Upper lobe of left lung (tissue), 6 donors: ENCODE measurements around the gene E2F8. TPM values are rescaled to one million over a fixed set of nuclear protein-coding genes. Genes with fewer than 3 reads are reported as not detected.
"Not testable (repeated sequence)": the region's sequence is repeated elsewhere in the genome, so short reads cannot be mapped to it uniquely, and the experiment has no call there.

Experiments
- ATAC-seq, 2 donors: fragments of 200-7000 bp; cut with Tn5 transposase; one replicate each; pipeline ENCODE4 v1.9.1; 2022; ENCODE audit warnings: mild to moderate bottlenecking in 2 of 2, moderate library complexity in 2 of 2; ENCODE audit not compliant: low FRiP score in 2 of 2
- DNase-seq, 2 donors: peaks; one replicate each; pipeline ENCODE4 v3.0.0-alpha.2; 2019 to 2020
- H3K27ac ChIP-seq, 4 donors: fragments of 200-600 bp; sonication (generic); one replicate each; pipeline ENCODE4 v1.5.1; 2016 to 2019
- H3K27me3 ChIP-seq, 4 donors: fragments of 200-600 bp; sonication (generic); one replicate each; pipeline ENCODE4 v1.5.1; 2017 to 2019
- H3K36me3 ChIP-seq, 4 donors: fragments of 200-600 bp; sonication (generic); one replicate each; pipeline ENCODE4 v1.5.1; 2016 to 2019
- H3K4me1 ChIP-seq, 4 donors: fragments of 200-600 bp; sonication (generic); one replicate each; pipeline ENCODE4 v1.5.1; 2018 to 2019
- H3K4me3 ChIP-seq, 4 donors: fragments of 200-600 bp; sonication (generic); one replicate each; pipeline ENCODE4 v1.5.1; 2017 to 2019; ENCODE audit warnings: mild to moderate bottlenecking in 2 of 4, moderate library complexity in 1 of 4
- H3K9me3 ChIP-seq, 4 donors: fragments of 200-600 bp; sonication (generic); one replicate each; pipeline ENCODE4 v1.5.1; 2018 to 2019
- EP300 ChIP-seq, 4 donors: sonication (generic); formaldehyde crosslinking; IDR thresholded peaks; one replicate each; pipeline ENCODE4 v1.5.1; 2017; ENCODE audit warnings: antibody characterized with exemption in 4 of 4, control low read depth in 2 of 4
- POLR2A ChIP-seq, 4 donors: fragments of 450-650 bp; IDR thresholded peaks; one replicate each; pipeline ENCODE4 v1.5.1; 2016 to 2017; ENCODE audit warnings: antibody characterized with exemption in 4 of 4, mild to moderate bottlenecking in 2 of 4
- POLR2AphosphoS5 ChIP-seq, 2 donors: sonication (generic); formaldehyde crosslinking; IDR thresholded peaks; one replicate each; pipeline ENCODE4 v1.5.1; 2017; ENCODE audit warnings: antibody characterized with exemption in 2 of 2
- WGBS, 2 donors: methylation state at CpG; one replicate each; pipeline ENCODE4 v1.1.5; 2017 to 2018; 5-methylcytosine and 5-hydroxymethylcytosine counted together
- total RNA-seq, 6 donors: library from RNA; depleted of rRNA in 4 of 6; stranded (reverse); fragments of >200 nt in 4 of 6; gene quantifications; one replicate each; pipeline versions ENCODE4 v1.1.0 to v1.2.1, GENCODE V29; 2016 to 2021
- TF ChIP-seq, protein P1 (sequence below), 6 experiments: fragments of 450-650 bp in 4 of 6; fragments of 200-600 bp in 2 of 6; sonication (generic) in 2 of 6; IDR thresholded peaks; one replicate each; pipeline ENCODE4 v1.5.1; 2016 to 2019; ENCODE audit warnings: antibody characterized with exemption in 6 of 6
- donor health status: DM: no; HTN: no; CAD: no; lungs with moderate emphysema.
- donor health status: DM: no; HTN: yes; CAD: no; lungs with severe emphysema.

E2F8 gene
- total RNA-seq, 6 donors from 2014 or later = 0.40 to 1.6 (median 1.1) TPM

DNA sequence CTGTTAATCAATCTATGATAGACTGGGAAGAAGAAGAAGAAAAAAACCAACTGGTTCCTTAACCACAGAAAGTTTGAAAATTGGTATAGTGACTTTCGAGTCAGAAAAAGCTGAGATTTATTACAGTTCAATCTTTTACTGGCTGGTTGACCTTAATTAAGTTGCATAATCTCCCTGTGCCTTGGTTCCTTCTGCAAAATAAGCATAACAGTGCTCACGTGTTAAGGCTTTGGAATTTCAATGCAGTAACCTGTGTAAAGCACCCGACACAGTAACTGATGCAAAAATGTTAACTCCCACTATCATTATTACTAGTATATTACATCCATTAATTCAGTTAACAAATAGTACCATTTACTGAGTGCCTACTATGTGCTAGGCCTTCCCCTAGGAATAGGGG lies 22.6 kb upstream of the E2F8 start:
- WGBS, 2 donors = 56 to 65% methylated on average over 3 of the region's 3 CpGs
- H3K9me3 ChIP-seq = no peaks in the 10 kb centered on the region
- ATAC-seq = no peak
- no peak for DNase-seq
- no peak overlapping the region for H3K27ac ChIP-seq
- TF ChIP-seq, protein P1, sequence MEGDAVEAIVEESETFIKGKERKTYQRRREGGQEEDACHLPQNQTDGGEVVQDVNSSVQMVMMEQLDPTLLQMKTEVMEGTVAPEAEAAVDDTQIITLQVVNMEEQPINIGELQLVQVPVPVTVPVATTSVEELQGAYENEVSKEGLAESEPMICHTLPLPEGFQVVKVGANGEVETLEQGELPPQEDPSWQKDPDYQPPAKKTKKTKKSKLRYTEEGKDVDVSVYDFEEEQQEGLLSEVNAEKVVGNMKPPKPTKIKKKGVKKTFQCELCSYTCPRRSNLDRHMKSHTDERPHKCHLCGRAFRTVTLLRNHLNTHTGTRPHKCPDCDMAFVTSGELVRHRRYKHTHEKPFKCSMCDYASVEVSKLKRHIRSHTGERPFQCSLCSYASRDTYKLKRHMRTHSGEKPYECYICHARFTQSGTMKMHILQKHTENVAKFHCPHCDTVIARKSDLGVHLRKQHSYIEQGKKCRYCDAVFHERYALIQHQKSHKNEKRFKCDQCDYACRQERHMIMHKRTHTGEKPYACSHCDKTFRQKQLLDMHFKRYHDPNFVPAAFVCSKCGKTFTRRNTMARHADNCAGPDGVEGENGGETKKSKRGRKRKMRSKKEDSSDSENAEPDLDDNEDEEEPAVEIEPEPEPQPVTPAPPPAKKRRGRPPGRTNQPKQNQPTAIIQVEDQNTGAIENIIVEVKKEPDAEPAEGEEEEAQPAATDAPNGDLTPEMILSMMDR (IDR thresholded peaks at IDR 0.05) = no peak
- no peak for TF ChIP-seq EP300 (IDR thresholded peaks at IDR 0.05)
- no peak for TF ChIP-seq POLR2A (IDR thresholded peaks at IDR 0.05)
- no peak for TF ChIP-seq POLR2AphosphoS5 (IDR thresholded peaks at IDR 0.05)
- no peaks in the 10 kb centered on the region for H3K4me1 ChIP-seq
- no peaks in the 10 kb centered on the region for H3K36me3 ChIP-seq
- no peaks in the 10 kb centered on the region for H3K27me3 ChIP-seq
- no peak overlapping the region for H3K4me3 ChIP-seq

DNA sequence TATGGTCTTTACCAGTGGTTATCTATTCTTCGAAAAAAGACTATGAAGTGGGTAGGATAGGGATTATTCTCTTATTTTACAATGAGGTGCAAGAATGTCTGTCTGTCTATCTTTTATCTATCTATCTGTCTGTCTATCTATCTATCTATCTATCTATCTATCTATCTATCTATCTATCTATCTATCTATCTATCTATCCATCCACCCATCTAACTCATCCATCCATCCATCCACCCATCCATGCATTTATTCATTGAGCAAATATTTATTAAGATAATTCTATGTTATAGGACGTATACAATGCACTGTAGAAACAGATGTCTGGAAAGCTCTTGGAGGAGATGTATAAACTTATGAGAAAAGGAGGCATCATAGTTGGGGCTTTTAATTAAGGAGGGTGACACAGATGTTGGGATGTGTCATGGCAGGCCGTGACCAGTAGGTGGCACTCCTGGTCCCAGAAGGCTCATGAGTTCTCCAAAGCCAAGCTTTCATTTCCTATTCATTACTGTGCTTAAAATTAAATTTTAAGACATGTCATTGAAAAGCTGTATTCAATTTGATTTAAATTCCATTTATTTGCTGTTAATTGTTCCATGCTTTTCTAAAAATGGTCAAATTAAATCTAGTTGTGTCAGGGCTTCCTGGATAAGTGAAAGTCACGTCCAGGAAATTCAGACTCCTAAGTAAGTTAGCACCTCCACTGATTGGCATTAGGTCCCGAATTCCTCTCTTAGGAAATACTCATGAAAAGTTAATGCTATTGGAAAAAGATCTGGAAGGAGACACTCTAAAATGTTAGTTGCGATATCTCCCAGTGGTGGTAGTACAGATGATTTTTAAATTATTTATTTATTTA lies 19.0 kb upstream of the E2F8 start:
- no peaks in the 10 kb centered on the region for H3K36me3 ChIP-seq
- no peaks in the 10 kb centered on the region for H3K27me3 ChIP-seq
- TF ChIP-seq POLR2A (IDR thresholded peaks at IDR 0.05) (no peak), EP300 (IDR thresholded peaks at IDR 0.05) (no peak), POLR2AphosphoS5 (IDR thresholded peaks at IDR 0.05) (no peak)
- TF ChIP-seq, protein P1 (IDR thresholded peaks at IDR 0.05) = peak; percentile 67 to 96 (median 76)
- ATAC-seq (peak; percentile 79 to 91), DNase-seq (peak in 1 of 2 donors; percentile 69)
- H3K4me1 ChIP-seq = no peaks in the 10 kb centered on the region
- WGBS, 2 donors = 47 to 48% methylated on average over 6 of the region's 6 CpGs
- H3K4me3 ChIP-seq = peak overlapping the region in 1 of 4 donors; percentile 31
- H3K27ac ChIP-seq = no peak overlapping the region
- H3K9me3 ChIP-seq = no peaks in the 10 kb centered on the region

DNA sequence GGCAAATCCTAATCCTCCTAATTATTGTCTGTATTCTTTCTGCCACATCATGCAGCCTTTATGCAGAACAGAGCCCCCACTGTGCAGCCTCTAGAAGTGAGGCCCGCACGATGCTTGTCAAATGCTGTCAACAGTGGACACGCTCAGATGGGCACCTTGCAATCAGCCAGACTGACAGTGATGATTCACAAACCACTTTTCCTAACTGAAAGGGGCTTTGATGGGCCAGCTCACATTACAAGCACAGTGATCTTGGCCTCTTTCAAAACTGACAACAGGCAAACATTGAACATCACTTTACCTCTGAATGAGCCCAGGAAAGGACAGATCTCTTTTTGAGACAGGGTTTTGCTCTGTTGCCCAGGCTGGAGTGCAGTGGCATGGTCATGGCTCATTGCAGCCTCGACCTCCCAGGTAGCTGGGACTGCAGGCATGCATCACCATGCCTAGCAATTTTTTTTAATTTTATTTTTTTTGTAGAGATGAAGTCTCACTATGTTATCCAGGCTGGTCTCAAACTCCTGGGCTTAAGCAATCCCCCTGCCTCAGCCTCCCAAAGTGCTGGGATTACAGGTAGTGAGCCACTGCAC lies 18.0 kb upstream of the E2F8 start:
- Histone ChIP-seq H3K27ac (no peak overlapping the region), H3K4me3 (no peak overlapping the region), H3K36me3 (no peaks in the 10 kb centered on the region), H3K4me1 (no peaks in the 10 kb centered on the region), H3K27me3 (no peaks in the 10 kb centered on the region), H3K9me3 (no peaks in the 10 kb centered on the region)
- no peak for ATAC-seq
- no peak for DNase-seq
- WGBS, 2 donors = 74 to 86% methylated on average over 4 of the region's 4 CpGs
- TF ChIP-seq POLR2AphosphoS5 (IDR thresholded peaks at IDR 0.05) = no peak
- TF ChIP-seq EP300 (IDR thresholded peaks at IDR 0.05) = no peak
- TF ChIP-seq, protein P1 (IDR thresholded peaks at IDR 0.05) = no peak
- no peak for TF ChIP-seq POLR2A (IDR thresholded peaks at IDR 0.05)

DNA sequence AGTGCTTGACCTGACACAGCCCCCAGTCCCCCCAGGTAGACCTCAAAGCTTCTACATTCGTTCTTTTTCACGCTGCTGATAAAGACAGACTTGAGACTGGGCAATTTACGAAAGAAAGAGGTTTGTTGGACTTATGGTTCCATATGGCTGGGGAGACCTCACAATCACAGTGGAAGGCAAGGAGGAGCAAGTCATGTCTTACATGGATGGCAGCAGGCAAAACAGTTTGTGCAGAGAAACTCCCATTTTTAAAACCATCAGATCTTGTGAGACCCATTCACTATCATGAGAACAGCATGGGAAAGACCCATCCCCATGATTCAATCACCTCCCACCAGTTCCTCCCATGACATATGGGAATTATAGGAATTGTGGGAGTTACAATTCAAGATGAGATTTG lies 13.7 kb upstream of the E2F8 start:
- H3K9me3 ChIP-seq, H3K4me1 ChIP-seq, ATAC-seq, H3K4me3 ChIP-seq, H3K36me3 ChIP-seq, H3K27me3 ChIP-seq, DNase-seq, H3K27ac ChIP-seq: not testable (repeated sequence)
- 63 to 65% methylated on average over 3 of the region's 3 CpGs for whole genome bisulfite sequencing, 2 donors

DNA sequence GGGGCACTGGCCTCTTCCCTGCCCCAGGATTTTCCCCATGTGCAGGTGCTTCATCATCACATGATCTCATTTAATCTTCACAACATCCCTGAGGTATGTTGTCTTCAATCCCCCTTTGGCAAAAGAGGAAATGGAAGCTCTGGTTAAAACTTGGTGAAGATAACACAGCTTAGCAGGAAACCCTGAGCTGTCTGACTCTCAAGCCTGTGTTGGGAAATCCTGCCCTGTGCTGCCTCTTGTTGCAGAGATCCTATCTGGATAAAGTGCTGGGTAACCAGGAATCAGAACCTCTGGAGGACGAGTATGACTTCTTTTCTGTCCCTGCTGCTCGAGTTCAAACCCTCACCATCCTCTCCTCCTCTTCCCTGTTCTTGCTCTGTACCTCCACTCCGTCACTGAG lies 13.1 kb upstream of the E2F8 start:
- no peaks in the 10 kb centered on the region for H3K4me1 ChIP-seq
- 64 to 76% methylated on average over 3 of the region's 3 CpGs for WGBS, 2 donors
- no peak overlapping the region for H3K27ac ChIP-seq
- no peak for ATAC-seq
- no peak overlapping the region for H3K4me3 ChIP-seq
- TF ChIP-seq POLR2A (IDR thresholded peaks at IDR 0.05) (no peak), EP300 (IDR thresholded peaks at IDR 0.05) (no peak), POLR2AphosphoS5 (IDR thresholded peaks at IDR 0.05) (no peak)
- TF ChIP-seq, protein P1 (IDR thresholded peaks at IDR 0.05) = no peak
- no peaks in the 10 kb centered on the region for H3K36me3 ChIP-seq
- H3K9me3 ChIP-seq = no peaks in the 10 kb centered on the region
- H3K27me3 ChIP-seq = no peaks in the 10 kb centered on the region
- DNase-seq = no peak
